Measurements from ENCODE around the gene LYL1.

Gene LYL1

DNA sequence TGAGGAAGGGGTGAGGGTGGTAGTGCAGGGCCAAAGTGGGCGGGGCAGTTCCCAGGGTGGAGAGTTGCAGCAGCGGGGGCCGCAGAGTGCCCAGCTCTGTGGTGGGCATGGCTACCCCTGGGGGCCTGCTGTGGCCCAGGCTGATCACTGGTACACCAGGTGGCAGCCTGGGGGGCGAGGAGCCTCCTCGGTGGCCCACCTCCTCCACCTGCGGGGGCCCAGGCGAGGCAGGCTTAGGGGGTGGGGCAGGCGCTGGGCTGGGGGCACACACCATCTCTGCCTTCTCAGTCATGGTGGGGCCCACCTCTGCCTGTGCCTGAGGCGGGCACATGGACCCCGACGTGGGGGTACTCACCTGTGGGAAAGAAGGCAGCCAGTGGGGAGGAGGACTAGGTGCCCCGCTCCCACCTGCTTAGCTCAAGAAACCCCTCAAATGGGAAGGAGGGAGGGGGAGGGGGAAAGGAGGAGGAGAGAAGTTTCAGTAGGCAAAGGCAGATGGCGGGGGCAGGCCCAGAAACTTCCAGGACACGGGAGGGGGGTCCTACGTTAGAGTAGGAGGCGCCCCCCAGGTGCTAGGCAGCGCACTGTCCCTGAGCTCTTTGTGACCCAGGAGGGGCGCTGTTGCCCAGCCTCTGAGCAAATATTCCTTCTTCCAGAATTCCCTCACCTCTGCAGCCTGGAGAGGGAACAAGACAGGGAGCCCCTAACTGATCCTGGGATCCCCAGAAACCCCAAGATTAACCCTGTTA lies 1.6 kb downstream of the LYL1 start:
- peak; percentile 59 for DNase-seq (ENCODE audit: low read depth)
- peak overlapping the region; percentile 98 for H3K4me3 ChIP-seq (ENCODE audit: low read depth, low read length)
- 0 out of 2 replicates have a peak, but pooled peaks have one; percentile 14 for TF ChIP-seq MYC (IDR thresholded peaks at IDR 0.05; ENCODE audit: low read depth, low read length)
- TF ChIP-seq, protein P1, sequence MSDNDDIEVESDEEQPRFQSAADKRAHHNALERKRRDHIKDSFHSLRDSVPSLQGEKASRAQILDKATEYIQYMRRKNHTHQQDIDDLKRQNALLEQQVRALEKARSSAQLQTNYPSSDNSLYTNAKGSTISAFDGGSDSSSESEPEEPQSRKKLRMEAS (IDR thresholded peaks at IDR 0.05; ENCODE audit: low read depth, low read length) = no peak
- peak; percentile 47 for TF ChIP-seq CTCF (IDR thresholded peaks at IDR 0.05; ENCODE audit: low read depth, low read length)

DNA sequence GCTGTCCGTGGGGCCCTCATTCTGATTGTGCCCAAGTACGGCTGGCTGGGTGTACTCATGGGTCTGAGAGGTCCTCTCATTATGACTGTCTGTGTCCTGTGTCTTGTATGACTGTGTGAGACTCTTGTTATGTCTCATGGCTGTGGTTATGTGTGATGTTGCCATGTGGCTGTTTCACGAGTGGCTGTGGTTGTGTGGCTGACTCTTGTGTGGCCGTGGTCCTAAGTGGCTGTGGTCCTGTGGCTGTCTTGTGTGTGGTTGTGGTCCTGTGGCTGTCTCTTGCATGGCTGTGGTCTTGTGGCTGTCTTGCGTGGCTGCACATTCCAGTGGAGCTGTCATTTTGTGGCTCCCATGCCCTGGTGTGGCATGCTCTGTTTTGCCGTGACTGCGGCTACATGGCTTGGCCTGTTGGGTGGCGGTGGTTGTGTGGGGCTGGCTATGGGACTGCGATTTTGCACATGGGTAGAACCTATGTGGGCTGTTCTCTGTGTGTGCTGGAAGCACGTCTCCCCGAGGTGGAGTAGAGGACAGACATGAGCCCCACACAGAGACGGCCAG lies 2.5 kb downstream of the LYL1 start:
- DNase-seq (ENCODE audit: low read depth) = peak; percentile 74
- TF ChIP-seq POLR2A (IDR thresholded peaks at IDR 0.05; ENCODE audit: extremely low read depth, insufficient read length) = no peak
- TF ChIP-seq, protein P1 (IDR thresholded peaks at IDR 0.05; ENCODE audit: low read depth, low read length) = peak; percentile 17; the same call in 1 of the 2 replicates
- H3K4me3 ChIP-seq (ENCODE audit: low read depth, low read length) = peak overlapping the region; percentile 98

DNA sequence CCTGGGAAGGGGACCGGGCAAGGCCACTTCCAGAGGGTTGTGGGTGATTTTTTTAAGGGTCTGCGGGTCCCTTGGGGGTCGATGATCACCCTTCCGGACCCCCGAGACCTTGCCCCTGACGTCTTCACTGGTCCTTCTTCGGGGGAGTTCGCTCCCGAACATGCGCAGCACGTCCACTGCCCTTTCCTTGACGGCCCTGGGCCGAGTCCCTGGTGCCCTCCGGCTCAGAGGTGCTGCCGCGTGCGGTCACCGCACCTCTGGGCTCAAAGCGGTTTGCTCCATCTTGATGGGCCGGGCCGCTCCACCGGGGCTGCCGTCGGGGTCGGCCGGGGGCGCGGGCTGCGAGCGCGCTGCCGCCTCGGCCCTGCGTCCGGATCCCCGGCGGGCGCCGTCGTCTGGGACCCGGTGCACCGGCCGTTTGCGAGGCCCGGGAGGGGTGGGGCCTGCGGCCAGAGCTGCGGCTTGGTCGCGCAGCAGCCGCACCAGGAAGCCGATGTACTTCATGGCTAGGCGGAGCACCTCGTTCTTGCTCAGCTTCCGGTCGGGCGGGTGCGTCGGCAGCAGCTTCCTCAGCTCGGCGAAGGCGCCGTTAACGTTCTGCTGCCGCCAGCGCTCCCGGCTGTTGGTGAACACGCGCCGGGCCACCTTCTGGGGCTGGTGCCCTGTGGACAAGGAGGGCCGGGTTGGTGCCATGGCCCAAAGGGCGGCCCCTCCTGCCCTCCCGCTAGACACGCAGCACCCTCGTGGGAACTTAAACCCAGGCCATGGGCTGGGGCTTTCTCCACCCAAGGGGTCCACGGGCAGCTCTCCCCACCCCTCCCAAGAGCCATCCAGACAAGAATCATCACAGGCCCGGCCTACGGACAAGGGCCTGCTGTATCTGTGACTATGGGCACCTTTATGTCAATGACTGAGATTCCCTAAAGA lies 3.3 kb downstream of the LYL1 start:
- TF ChIP-seq CTCF (IDR thresholded peaks at IDR 0.05; ENCODE audit: low read depth, low read length) = no peak
- TF ChIP-seq MYC (IDR thresholded peaks at IDR 0.05; ENCODE audit: low read depth, low read length) = peak; percentile 94
- TF ChIP-seq, protein P1 (IDR thresholded peaks at IDR 0.05; ENCODE audit: low read depth, low read length) = peak; percentile 81
- TF ChIP-seq POLR2A (IDR thresholded peaks at IDR 0.05; ENCODE audit: extremely low read depth, insufficient read length) = peak; percentile 49
- peak overlapping the region; percentile 98 for H3K4me3 ChIP-seq (ENCODE audit: low read depth, low read length)
- peak; percentile 96 for DNase-seq (ENCODE audit: low read depth)

GRCh38 chr19:13098277-13099072 lies 4.2 kb downstream of the LYL1 start:
- peak overlapping the region; percentile 71 for H3K4me3 ChIP-seq (ENCODE audit: low read depth, low read length)
- DNase-seq (ENCODE audit: low read depth) = peak; percentile 90
- TF ChIP-seq POLR2A (IDR thresholded peaks at IDR 0.05; ENCODE audit: extremely low read depth, insufficient read length) = no peak
- TF ChIP-seq CTCF (IDR thresholded peaks at IDR 0.05; ENCODE audit: low read depth, low read length) = no peak
- TF ChIP-seq MYC (IDR thresholded peaks at IDR 0.05; ENCODE audit: low read depth, low read length) = no peak
- TF ChIP-seq, protein P1 (IDR thresholded peaks at IDR 0.05; ENCODE audit: low read depth, low read length) = no peak

GRCh38 chr19:13097463-13098258 lies 5.0 kb downstream of the LYL1 start:
- peak; percentile 89 for DNase-seq (ENCODE audit: low read depth)
- TF ChIP-seq CTCF (IDR thresholded peaks at IDR 0.05; ENCODE audit: low read depth, low read length) = no peak
- 0 out of 2 replicates have a peak, but pooled peaks have one; percentile 4 for TF ChIP-seq MYC (IDR thresholded peaks at IDR 0.05; ENCODE audit: low read depth, low read length)
- TF ChIP-seq, protein P1 (IDR thresholded peaks at IDR 0.05; ENCODE audit: low read depth, low read length) = no peak; the same call in 1 of the 2 replicates
- TF ChIP-seq POLR2A (IDR thresholded peaks at IDR 0.05; ENCODE audit: extremely low read depth, insufficient read length) = no peak
- H3K4me3 ChIP-seq (ENCODE audit: low read depth, low read length) = peak overlapping the region; percentile 66

Measured in NB4 (cell line).